ENCODE measurements around the gene CDYL2. TPM values are rescaled to one million over a fixed set of nuclear protein-coding genes. Genes with fewer than 3 reads are reported as not detected.
"Not testable (repeated sequence)": the region's sequence is repeated elsewhere in the genome, so short reads cannot be mapped to it uniquely, and the experiment has no call there.

CDYL2 gene
- total RNA-seq, 1 donor from 2014 or later = 5.3 TPM

- peak; percentile 25 for ATAC-seq
Measured at GRCh38 chr16:80669673-80670072, 134.7 kb downstream of the CDYL2 start.

DNA sequence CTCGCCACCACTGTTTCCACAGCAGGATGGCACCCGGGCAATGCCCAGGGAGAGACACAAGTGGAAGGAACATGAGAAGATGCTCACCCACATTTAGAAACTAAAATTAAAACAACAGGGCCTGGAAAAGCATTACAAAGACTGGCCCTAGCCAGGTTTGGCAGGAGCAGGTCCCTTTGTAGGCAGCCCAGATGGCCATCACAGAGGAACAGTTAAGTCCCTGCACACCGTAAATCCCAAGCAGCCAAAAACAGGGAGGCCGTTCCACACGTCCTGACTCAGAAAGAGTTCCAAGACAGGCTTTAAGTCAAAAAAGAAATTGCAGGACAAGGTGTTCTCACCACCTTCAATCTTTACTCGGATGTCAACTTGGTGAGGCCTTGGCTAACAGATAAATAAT, 136.5 kb downstream of the CDYL2 start:
- no peak for ATAC-seq

DNA sequence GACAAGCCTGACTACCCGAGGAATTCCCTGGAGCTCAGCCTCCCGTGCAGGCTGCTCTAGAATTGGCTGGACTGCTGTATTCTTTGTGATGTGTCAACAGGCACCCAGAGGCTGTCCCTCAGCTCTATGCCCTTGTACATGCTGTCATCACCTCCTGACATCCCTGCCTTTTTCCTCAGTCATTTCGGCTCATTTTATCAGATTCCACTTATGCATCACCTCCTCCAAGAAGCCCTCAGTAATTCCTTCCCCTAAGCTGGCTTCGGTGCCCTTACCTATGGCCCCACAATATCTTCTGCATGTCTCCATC, 137.2 kb downstream of the CDYL2 start:
- ATAC-seq = no peak

DNA sequence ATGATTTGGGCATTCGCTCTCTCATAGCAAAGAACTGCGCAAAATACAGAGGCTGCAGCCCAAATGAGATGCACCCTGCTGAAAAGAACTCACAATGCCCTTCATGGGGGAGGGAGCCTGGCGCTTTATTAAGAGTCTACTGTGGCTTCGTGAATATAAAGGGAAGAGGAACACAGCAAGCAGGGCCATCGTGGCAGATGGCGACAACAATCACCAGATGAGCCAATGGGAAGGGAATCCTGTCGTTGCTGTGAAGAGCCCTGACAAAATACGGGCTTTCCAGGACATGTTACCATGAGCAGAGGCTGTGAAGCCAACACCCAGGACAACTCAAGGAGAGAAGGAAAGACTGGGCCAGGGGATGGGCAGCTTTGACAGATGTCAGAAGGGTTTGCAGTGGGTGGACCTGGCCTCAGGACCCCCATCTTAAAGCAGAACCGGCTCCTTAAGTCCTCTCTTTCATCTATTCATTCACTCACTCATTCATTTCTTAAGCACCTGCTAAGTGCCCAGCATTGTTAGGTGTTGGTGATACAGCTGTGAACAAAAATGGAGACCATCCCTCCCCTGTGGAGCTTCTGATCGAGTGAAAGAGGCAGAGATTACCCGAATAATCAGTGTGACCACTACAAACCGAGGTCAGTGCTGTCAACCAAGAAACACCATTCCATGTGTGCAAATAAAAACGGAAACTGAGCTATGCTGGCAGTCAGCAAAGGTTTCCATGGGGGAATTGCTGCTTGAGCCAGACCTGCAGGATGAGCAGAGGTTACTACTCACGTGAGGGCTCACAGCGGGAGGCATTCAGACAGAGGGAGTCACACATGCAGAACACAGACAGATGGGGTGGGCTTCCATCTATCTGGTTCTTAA, 137.8 kb downstream of the CDYL2 start:
- no peak for ATAC-seq

- no peak for ATAC-seq
Measured at GRCh38 chr16:80665356-80665755, 139.0 kb downstream of the CDYL2 start.

- ATAC-seq = no peak
Measured at GRCh38 chr16:80664786-80665185, 139.6 kb downstream of the CDYL2 start.

GRCh38 chr16:80664226-80664625, 140.2 kb downstream of the CDYL2 start:
- ATAC-seq = no peak

DNA sequence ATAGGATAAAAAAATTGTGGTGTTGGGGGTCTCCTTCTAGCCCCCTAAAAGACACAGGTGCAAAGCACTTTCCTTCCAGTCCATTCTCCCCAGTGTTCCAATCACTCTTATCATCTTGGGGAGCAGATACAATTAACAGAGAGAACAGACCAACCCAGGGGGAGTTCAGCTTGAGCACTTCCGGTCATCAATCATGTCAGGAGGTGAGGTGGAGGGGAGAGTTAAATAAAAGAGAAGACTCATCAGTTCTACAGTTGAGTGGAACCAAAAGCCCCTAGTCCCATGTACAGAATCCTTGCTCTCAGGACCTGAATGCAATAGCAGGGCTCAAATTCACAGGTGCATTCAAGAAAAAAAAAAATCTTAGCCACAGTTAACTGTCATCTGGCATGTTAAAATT, 141.3 kb downstream of the CDYL2 start:
- no peak for ATAC-seq

GRCh38 chr16:80659865-80660264, 144.5 kb downstream of the CDYL2 start:
- no peak for ATAC-seq

- ATAC-seq = no peak
Measured at GRCh38 chr16:80656711-80657150, 147.7 kb downstream of the CDYL2 start.

GRCh38 chr16:80656161-80656560, 148.2 kb downstream of the CDYL2 start:
- no peak for ATAC-seq

DNA sequence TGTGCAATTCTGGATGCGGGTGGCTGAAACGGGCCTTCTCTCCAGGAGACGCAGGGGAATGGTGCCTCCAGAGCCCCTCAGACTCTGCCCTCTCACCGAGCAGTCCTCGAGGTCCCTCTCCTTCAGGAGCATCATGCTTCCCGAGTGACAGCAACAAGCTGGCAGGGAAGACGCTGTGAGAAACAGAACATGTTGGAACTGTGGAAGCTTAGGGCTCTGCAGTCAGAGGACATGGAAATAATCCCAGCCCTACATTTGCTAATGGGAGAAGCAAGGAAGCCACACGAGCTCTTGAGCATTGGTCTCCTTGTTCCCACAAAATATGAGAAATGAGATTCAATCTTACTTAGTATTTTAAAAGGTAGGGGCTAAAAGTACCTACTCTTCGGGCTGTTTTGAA, 148.6 kb downstream of the CDYL2 start:
- ATAC-seq = no peak

- ATAC-seq = no peak
Measured at GRCh38 chr16:80654094-80654862, 150.1 kb downstream of the CDYL2 start.

DNA sequence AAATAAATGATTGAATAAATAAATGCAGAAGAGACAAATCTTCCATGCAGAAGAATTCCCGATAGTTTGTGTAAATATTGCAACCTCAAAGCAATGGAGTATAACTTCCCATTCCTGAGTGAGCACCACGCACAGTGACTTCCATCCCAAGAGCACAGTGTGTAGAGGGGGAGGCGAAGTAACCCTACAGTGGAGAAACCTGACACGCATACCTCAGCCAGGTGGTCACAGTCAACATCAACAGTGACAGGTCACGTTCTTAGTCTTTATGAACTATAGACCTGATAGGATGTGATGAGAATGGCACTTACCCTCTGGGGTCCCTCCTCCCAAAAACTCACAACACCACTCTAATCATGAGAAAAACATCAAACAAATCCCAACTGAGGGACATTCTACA, 152.0 kb downstream of the CDYL2 start:
- no peak for ATAC-seq

DNA sequence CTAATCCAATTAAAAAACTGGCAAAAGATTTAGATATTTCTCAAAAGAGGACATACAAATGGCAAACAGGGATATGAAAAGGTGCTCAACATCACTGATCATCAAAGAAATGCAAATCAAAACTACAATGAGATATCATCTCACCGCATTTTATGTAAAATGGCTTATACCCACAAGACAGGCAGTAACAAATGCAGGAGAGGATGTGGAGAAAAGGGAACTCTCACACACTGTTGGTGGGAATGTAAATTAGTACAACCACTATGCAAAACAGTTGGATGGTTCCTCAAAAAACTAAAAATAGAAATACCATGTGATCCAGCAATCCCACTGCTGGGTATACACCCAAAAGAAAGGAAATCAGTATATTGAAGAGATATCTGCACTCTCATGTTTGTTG, 154.1 kb downstream of the CDYL2 start:
- not testable (repeated sequence) for ATAC-seq

- no peak for ATAC-seq
Measured at GRCh38 chr16:80640316-80640715, 164.1 kb downstream of the CDYL2 start.

- no peak for ATAC-seq
Measured at GRCh38 chr16:80639636-80640035, 164.8 kb downstream of the CDYL2 start.

- ATAC-seq = no peak
Measured at GRCh38 chr16:80637621-80638020, 166.8 kb downstream of the CDYL2 start.

DNA sequence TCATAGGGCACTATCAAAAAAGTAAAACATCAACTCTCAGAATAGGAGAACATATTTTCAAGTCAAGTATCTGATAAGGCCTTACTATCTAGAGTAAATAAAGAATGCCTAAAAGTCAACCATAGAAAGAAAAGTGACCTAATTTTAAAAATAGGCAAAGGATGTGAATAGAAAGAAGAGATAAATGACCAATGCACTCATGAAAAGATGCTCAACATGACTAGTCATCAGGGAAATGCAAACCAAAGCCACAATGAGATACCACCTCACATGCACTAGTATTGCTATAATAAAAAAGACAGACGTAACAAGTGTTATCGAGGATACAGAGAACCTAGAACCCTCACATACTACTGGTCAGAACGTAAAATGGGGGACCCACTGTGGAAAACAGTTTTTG, 172.8 kb downstream of the CDYL2 start:
- no peak for ATAC-seq

GRCh38 chr16:80628254-80628653, 176.1 kb downstream of the CDYL2 start:
- no peak for ATAC-seq

DNA sequence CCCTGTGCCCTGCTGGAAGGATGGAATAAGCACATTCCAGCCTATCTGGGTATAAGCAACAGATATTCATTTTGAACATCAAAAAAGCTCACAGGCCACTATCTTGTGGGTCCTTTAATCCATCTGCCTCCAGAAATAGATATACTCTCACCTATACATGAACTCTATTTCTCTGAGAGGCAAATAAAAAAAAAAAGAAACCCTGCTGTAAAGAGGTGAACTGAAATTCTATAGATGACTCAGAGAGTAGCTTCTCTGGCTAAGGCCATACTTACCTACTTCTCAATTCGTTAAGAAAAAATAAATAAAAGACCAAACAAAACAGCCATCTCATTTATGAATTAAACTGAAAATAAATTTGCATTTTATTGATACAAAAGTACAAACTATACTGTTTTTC, 177.3 kb downstream of the CDYL2 start:
- no peak for ATAC-seq

DNA sequence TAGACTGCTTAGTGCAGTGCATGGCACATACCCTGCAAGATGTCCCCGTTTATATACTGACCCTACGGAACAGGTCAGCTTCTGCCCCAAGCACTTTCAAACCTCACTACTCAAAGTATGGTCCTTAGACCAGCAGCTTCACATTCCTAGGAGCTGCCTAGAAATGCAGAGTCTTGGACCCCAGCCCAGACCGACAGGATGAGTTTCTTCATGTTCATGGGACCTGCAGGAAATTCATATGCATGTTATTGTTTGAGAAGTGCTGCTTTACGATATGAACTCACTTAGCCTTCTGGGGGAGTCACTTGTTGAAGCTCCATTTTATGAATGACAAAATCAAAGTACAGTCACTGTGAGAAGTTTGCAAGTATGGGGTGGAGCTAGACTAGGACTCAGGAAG, 181.0 kb downstream of the CDYL2 start:
- no peak for ATAC-seq

DNA sequence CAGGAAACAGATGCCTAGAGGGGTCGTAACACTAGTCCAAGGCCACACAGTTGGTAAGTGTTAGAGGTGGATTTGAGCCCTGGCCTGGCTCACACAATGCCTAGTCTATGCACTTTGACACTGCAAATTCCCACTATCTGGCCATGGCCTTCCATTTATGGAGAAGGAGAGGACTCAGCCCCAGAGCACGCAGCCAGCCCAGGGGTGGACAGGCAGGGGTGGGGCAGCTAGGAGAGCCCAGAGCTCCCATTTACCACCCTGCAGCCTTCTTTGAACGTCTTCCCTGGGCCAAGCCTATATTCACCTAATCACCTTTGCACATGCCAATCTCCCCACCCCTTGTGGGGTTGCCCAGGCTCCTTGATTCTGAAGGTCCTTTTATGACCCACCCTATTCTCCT, 182.4 kb downstream of the CDYL2 start:
- no peak for ATAC-seq

Measured in esophagus mucosa (tissue), 1 donor.